NT2/D1 (cell line): Measurements from ENCODE around the gene PHACTR3.
"Not testable (repeated sequence)": the region's sequence is repeated elsewhere in the genome, so short reads cannot be mapped to it uniquely, and the experiment has no call there.

Experiments used
- DNase-seq: peaks from one replicate; pipeline ENCODE4 v3.0.0-alpha.2; 2011; ENCODE audit warnings: low read depth, low spot score
- H3K27me3 ChIP-seq: 2 replicates; pipeline ENCODE4 v1.6.0; 2011; ENCODE audit warnings: mild to moderate bottlenecking; ENCODE audit not compliant: insufficient read length, insufficient read depth
- H3K36me3 ChIP-seq: 2 replicates; pipeline ENCODE4 v1.6.1; 2011; ENCODE audit warnings: mild to moderate bottlenecking, low read length, mixed read lengths; ENCODE audit not compliant: insufficient read depth, insufficient read length
- H3K4me1 ChIP-seq: 2 replicates; pipeline ENCODE4 v1.5.1; 2011; ENCODE audit not compliant: insufficient read depth, insufficient read length
- H3K4me3 ChIP-seq: 2 replicates; pipeline ENCODE4 v1.5.1; 2011; ENCODE audit warnings: low read depth; ENCODE audit not compliant: insufficient read length
- H3K9ac ChIP-seq: 2 replicates; pipeline ENCODE4 v1.6.0; 2011; ENCODE audit warnings: low read depth; ENCODE audit not compliant: insufficient read length
- H3K9me3 ChIP-seq: 2 replicates; pipeline ENCODE4 v1.5.1; 2011; ENCODE audit warnings: mild to moderate bottlenecking, low read length; ENCODE audit not compliant: insufficient read depth
- SUZ12 ChIP-seq: IDR thresholded peaks from 2 replicates; pipeline ENCODE4 v1.6.1; 2011; ENCODE audit not compliant: insufficient read length, insufficient read depth; ENCODE audit errors: extremely low read depth
- YY1 ChIP-seq: IDR thresholded peaks from 2 replicates; pipeline ENCODE4 v1.6.1; 2011; ENCODE audit not compliant: insufficient read length, insufficient read depth
- ZNF274 ChIP-seq: IDR thresholded peaks from 2 replicates; pipeline ENCODE4 v1.6.1; 2011; ENCODE audit warnings: mild to moderate bottlenecking, low read depth, low read length

The PHACTR3 gene

GRCh38 chr20:59603781-59604541 is at the start of gene PHACTR3:
PHACTR3 (plus strand) TSS chr20:59604540; CDS start chr20:59605015, 475 bp downstream.
- no peaks in the 10 kb centered on the region for H3K36me3 ChIP-seq
- peaks cover 93% of the 10 kb centered on the region for H3K27me3 ChIP-seq
- TF ChIP-seq SUZ12, result no peak
- no peak for TF ChIP-seq ZNF274
- TF ChIP-seq YY1, result no peak
- H3K9me3 ChIP-seq, result no peaks in the 10 kb centered on the region
- no peak for DNase-seq
- H3K9ac ChIP-seq, result peak within 1 kb of the TSS; percentile 58
- H3K4me1 ChIP-seq, result peaks cover 5% of the 10 kb centered on the region
- H3K4me3 ChIP-seq, result peak within 1 kb of the TSS; percentile 22

GRCh38 chr20:59557733-59558529 is 46.4 kb upstream of the PHACTR3 start:
- not testable (repeated sequence) for H3K9ac ChIP-seq, H3K36me3 ChIP-seq, H3K4me3 ChIP-seq, H3K4me1 ChIP-seq, DNase-seq, H3K9me3 ChIP-seq
- H3K27me3 ChIP-seq, result peaks cover 16% of the 10 kb centered on the region

GRCh38 chr20:59559024-59559817 is 45.1 kb upstream of the PHACTR3 start:
- Histone ChIP-seq H3K9me3 (no peaks in the 10 kb centered on the region), H3K9ac (no peak overlapping the region), H3K27me3 (peaks cover 24% of the 10 kb centered on the region), H3K4me3 (no peak overlapping the region), H3K36me3 (no peaks in the 10 kb centered on the region), H3K4me1 (no peaks in the 10 kb centered on the region)
- no peak for DNase-seq
- no peak for TF ChIP-seq ZNF274
- no peak for TF ChIP-seq YY1
- TF ChIP-seq SUZ12, result no peak

GRCh38 chr20:59559863-59560262 is 44.5 kb upstream of the PHACTR3 start:
- peaks cover 31% of the 10 kb centered on the region for H3K27me3 ChIP-seq
- H3K36me3 ChIP-seq, result no peaks in the 10 kb centered on the region
- no peaks in the 10 kb centered on the region for H3K9me3 ChIP-seq
- TF ChIP-seq SUZ12 (no peak), YY1 (no peak), ZNF274 (no peak)
- H3K4me1 ChIP-seq, result no peaks in the 10 kb centered on the region
- no peak overlapping the region for H3K9ac ChIP-seq
- no peak overlapping the region for H3K4me3 ChIP-seq
- DNase-seq, result no peak

- H3K36me3 ChIP-seq, result no peaks in the 10 kb centered on the region
- H3K27me3 ChIP-seq, result peaks cover 37% of the 10 kb centered on the region
- no peak overlapping the region for H3K9ac ChIP-seq
- no peaks in the 10 kb centered on the region for H3K9me3 ChIP-seq
- H3K4me3 ChIP-seq, result no peak overlapping the region
- DNase-seq, result peak; percentile 22
- no peaks in the 10 kb centered on the region for H3K4me1 ChIP-seq
- TF ChIP-seq SUZ12 (no peak), YY1 (no peak), ZNF274 (no peak)
Observed at GRCh38 chr20:59560588-59561227, 43.6 kb upstream of the PHACTR3 start.

- no peak overlapping the region for H3K9ac ChIP-seq
- no peak for DNase-seq
- H3K36me3 ChIP-seq, result no peaks in the 10 kb centered on the region
- no peak for TF ChIP-seq SUZ12
- TF ChIP-seq ZNF274, result no peak
- no peak for TF ChIP-seq YY1
- H3K4me3 ChIP-seq, result no peak overlapping the region
- peaks cover 42% of the 10 kb centered on the region for H3K27me3 ChIP-seq
- no peaks in the 10 kb centered on the region for H3K4me1 ChIP-seq
- H3K9me3 ChIP-seq, result no peaks in the 10 kb centered on the region
Observed at GRCh38 chr20:59561228-59561605, 43.1 kb upstream of the PHACTR3 start.
